Measurements from ENCODE around the gene ZNF692.

Gene ZNF692

GRCh38 chr1:248811514-248812490, 47.1 kb downstream of the ZNF692 start:
- no peak overlapping the region for H3K9ac ChIP-seq (ENCODE audit: low read depth, low read length)
- DNase-seq (no peak), ATAC-seq (ENCODE audit: insufficient read depth, low read depth) (no peak)
- no peaks in the 10 kb centered on the region for H3K27me3 ChIP-seq (ENCODE audit: insufficient read depth, low read length, poor library complexity)
- peaks cover 61% of the 10 kb centered on the region for H3K36me3 ChIP-seq (ENCODE audit: insufficient read depth, low read length)
- no peak overlapping the region for H2AFZ ChIP-seq (ENCODE audit: low read depth, low read length)
- no peaks in the 10 kb centered on the region for H3K79me2 ChIP-seq (ENCODE audit: insufficient read depth, low read length)
- H3K4me3 ChIP-seq (ENCODE audit: low read depth in 1 of 2, low read length in 2 of 2): no peak overlapping the region
- H3K27ac ChIP-seq (ENCODE audit: low read length): no peak overlapping the region
- no peaks in the 10 kb centered on the region for H3K9me3 ChIP-seq (ENCODE audit: insufficient read depth, low read length, severe bottlenecking)
- no peak for TF ChIP-seq EZH2 (IDR thresholded peaks at IDR 0.05; ENCODE audit: borderline replicate concordance, low read depth, low read length, severe bottlenecking)
- TF ChIP-seq, protein P1, sequence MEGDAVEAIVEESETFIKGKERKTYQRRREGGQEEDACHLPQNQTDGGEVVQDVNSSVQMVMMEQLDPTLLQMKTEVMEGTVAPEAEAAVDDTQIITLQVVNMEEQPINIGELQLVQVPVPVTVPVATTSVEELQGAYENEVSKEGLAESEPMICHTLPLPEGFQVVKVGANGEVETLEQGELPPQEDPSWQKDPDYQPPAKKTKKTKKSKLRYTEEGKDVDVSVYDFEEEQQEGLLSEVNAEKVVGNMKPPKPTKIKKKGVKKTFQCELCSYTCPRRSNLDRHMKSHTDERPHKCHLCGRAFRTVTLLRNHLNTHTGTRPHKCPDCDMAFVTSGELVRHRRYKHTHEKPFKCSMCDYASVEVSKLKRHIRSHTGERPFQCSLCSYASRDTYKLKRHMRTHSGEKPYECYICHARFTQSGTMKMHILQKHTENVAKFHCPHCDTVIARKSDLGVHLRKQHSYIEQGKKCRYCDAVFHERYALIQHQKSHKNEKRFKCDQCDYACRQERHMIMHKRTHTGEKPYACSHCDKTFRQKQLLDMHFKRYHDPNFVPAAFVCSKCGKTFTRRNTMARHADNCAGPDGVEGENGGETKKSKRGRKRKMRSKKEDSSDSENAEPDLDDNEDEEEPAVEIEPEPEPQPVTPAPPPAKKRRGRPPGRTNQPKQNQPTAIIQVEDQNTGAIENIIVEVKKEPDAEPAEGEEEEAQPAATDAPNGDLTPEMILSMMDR (IDR thresholded peaks at IDR 0.05; ENCODE audit: borderline replicate concordance, extremely low read depth, low read length, poor library complexity, severe bottlenecking): peak; percentile 30
- peaks cover 11% of the 10 kb centered on the region; the same call in 1 of the 2 replicates for H4K20me1 ChIP-seq (ENCODE audit: insufficient read depth, low read length)
- H3K4me1 ChIP-seq (ENCODE audit: insufficient read depth, low read length): no peaks in the 10 kb centered on the region
- H3K4me2 ChIP-seq (ENCODE audit: insufficient read depth, low read length): no peak overlapping the region

GRCh38 chr1:248810727-248811513, 48.0 kb downstream of the ZNF692 start:
- ATAC-seq (ENCODE audit: insufficient read depth, low read depth) (no peak), DNase-seq (no peak)
- Histone ChIP-seq H3K27me3 (ENCODE audit: insufficient read depth, low read length, poor library complexity) (no peaks in the 10 kb centered on the region), H3K79me2 (ENCODE audit: insufficient read depth, low read length) (no peaks in the 10 kb centered on the region), H4K20me1 (ENCODE audit: insufficient read depth, low read length) (peaks cover 10% of the 10 kb centered on the region; the same call in 1 of the 2 replicates), H3K4me3 (ENCODE audit: low read depth in 1 of 2, low read length in 2 of 2) (no peak overlapping the region), H3K9me3 (ENCODE audit: insufficient read depth, low read length, severe bottlenecking) (no peaks in the 10 kb centered on the region), H3K4me1 (ENCODE audit: insufficient read depth, low read length) (no peaks in the 10 kb centered on the region), H2AFZ (ENCODE audit: low read depth, low read length) (no peak overlapping the region), H3K9ac (ENCODE audit: low read depth, low read length) (no peak overlapping the region), H3K36me3 (ENCODE audit: insufficient read depth, low read length) (peaks cover 52% of the 10 kb centered on the region), H3K4me2 (ENCODE audit: insufficient read depth, low read length) (no peak overlapping the region), H3K27ac (ENCODE audit: low read length) (no peak overlapping the region)
- TF ChIP-seq EZH2 (IDR thresholded peaks at IDR 0.05; ENCODE audit: borderline replicate concordance, low read depth, low read length, severe bottlenecking): no peak
- TF ChIP-seq, protein P1 (IDR thresholded peaks at IDR 0.05; ENCODE audit: borderline replicate concordance, extremely low read depth, low read length, poor library complexity, severe bottlenecking): no peak

DNA sequence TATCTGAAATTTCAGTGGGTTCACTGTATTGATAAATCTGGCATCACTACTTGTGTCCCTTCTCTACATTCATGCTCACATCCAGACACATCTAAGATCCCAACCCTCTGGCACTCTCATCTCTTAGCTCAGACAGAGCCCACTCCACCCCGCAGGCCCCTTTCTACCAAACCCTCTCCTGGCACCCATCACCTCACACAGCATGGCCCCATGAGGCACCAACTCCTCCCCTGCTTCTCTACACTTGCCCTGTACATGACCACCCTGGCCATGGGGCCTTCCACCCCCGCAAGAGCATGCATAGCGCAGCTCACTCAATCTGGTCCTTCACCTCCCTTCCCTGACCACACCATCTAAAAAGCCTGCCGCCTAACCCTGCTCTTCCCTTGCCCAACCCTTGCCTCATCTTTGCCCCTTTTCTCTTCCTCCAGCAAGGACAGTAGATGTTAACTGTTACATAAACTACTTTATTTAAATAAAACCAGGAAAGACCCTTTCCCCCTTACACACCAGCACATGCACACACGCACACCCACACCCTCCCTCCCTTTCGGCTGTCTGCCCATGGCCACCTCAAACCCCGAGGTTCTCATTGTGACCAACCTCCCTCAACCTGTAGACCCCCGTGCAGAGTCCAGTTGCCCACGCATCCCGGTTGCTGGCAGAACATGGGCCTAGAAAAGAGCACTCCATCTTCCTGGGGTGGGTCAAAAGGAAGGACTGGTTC, 48.7 kb downstream of the ZNF692 start:
- H3K9ac ChIP-seq (ENCODE audit: low read depth, low read length): no peak overlapping the region
- DNase-seq (no peak), ATAC-seq (ENCODE audit: insufficient read depth, low read depth) (no peak)
- H3K27me3 ChIP-seq (ENCODE audit: insufficient read depth, low read length, poor library complexity): no peaks in the 10 kb centered on the region
- H3K79me2 ChIP-seq (ENCODE audit: insufficient read depth, low read length): no peaks in the 10 kb centered on the region
- no peak overlapping the region for H2AFZ ChIP-seq (ENCODE audit: low read depth, low read length)
- no peak overlapping the region for H3K4me3 ChIP-seq (ENCODE audit: low read depth in 1 of 2, low read length in 2 of 2)
- TF ChIP-seq EZH2 (IDR thresholded peaks at IDR 0.05; ENCODE audit: borderline replicate concordance, low read depth, low read length, severe bottlenecking): no peak
- TF ChIP-seq, protein P1 (IDR thresholded peaks at IDR 0.05; ENCODE audit: borderline replicate concordance, extremely low read depth, low read length, poor library complexity, severe bottlenecking): no peak
- no peaks in the 10 kb centered on the region for H3K9me3 ChIP-seq (ENCODE audit: insufficient read depth, low read length, severe bottlenecking)
- no peak overlapping the region for H3K27ac ChIP-seq (ENCODE audit: low read length)
- no peak overlapping the region for H3K4me2 ChIP-seq (ENCODE audit: insufficient read depth, low read length)
- H4K20me1 ChIP-seq (ENCODE audit: insufficient read depth, low read length): peaks cover 8% of the 10 kb centered on the region; the same call in 1 of the 2 replicates
- no peaks in the 10 kb centered on the region for H3K4me1 ChIP-seq (ENCODE audit: insufficient read depth, low read length)
- peaks cover 45% of the 10 kb centered on the region for H3K36me3 ChIP-seq (ENCODE audit: insufficient read depth, low read length)
